ENCODE results near the gene MORN1.

DNA sequence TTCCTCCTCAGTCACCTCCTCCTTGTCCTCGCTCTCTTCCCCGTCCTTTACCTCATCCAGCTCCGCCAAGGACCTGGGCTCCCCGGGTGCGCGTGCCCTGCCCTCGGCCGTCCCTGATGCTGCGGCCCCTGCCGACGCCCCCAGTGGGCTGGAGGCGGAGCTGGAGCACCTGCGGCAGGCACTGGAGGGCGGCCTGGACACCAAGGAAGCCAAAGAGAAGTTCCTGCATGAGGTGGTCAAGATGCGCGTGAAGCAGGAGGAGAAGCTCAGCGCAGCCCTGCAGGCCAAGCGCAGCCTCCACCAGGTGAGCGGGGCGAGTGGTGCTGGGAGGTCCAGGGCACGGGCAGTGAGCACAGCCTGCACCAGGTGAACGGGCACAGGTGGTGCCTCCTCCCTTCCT, 87.1 kb downstream of the MORN1 start:
- TF ChIP-seq, protein P1, sequence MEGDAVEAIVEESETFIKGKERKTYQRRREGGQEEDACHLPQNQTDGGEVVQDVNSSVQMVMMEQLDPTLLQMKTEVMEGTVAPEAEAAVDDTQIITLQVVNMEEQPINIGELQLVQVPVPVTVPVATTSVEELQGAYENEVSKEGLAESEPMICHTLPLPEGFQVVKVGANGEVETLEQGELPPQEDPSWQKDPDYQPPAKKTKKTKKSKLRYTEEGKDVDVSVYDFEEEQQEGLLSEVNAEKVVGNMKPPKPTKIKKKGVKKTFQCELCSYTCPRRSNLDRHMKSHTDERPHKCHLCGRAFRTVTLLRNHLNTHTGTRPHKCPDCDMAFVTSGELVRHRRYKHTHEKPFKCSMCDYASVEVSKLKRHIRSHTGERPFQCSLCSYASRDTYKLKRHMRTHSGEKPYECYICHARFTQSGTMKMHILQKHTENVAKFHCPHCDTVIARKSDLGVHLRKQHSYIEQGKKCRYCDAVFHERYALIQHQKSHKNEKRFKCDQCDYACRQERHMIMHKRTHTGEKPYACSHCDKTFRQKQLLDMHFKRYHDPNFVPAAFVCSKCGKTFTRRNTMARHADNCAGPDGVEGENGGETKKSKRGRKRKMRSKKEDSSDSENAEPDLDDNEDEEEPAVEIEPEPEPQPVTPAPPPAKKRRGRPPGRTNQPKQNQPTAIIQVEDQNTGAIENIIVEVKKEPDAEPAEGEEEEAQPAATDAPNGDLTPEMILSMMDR (IDR thresholded peaks at IDR 0.05; ENCODE audit: low read depth, low read length) = no peak
- TF ChIP-seq EZH2phosphoT487 (IDR thresholded peaks at IDR 0.05; ENCODE audit: low read depth) = no peak

Measured in OCI-LY3 (cell line).